GM19238 (cell line): ENCODE measurements around the gene ZIM2.

Source experiments
- DNase-seq: peaks from one replicate; pipeline ENCODE4 v3.0.0; 2011; ENCODE audit warnings: low spot score; ENCODE audit not compliant: insufficient read length

Gene ZIM2

GRCh38 chr19:56839652-56840450 is 675 bp downstream of the ZIM2 start:
- no peak for DNase-seq

GRCh38 chr19:56838909-56839651 is 1.4 kb downstream of the ZIM2 start:
- DNase-seq: no peak

GRCh38 chr19:56838024-56838908 is 2.3 kb downstream of the ZIM2 start:
- DNase-seq: no peak

- DNase-seq: no peak
Measured at GRCh38 chr19:56837492-56838023, 3.0 kb downstream of the ZIM2 start.

GRCh38 chr19:56837004-56837403 is 3.5 kb downstream of the ZIM2 start:
- DNase-seq: no peak

GRCh38 chr19:56836059-56836458 is 4.5 kb downstream of the ZIM2 start:
- DNase-seq: no peak

- no peak for DNase-seq
Measured at GRCh38 chr19:56835401-56835800, 5.1 kb downstream of the ZIM2 start.

- DNase-seq: no peak
Measured at GRCh38 chr19:56834564-56835375, 5.8 kb downstream of the ZIM2 start.

GRCh38 chr19:56832352-56832928 is 8.1 kb downstream of the ZIM2 start:
- DNase-seq: no peak

GRCh38 chr19:56831255-56831654 is 9.3 kb downstream of the ZIM2 start:
- no peak for DNase-seq

- DNase-seq: no peak
Measured at GRCh38 chr19:56829596-56829995, 10.9 kb downstream of the ZIM2 start.

- DNase-seq: no peak
Measured at GRCh38 chr19:56827708-56828107, 12.8 kb downstream of the ZIM2 start.

- DNase-seq: no peak
Measured at GRCh38 chr19:56823956-56824355, 16.6 kb downstream of the ZIM2 start.

GRCh38 chr19:56823417-56823816 is 17.1 kb downstream of the ZIM2 start:
- DNase-seq: no peak

GRCh38 chr19:56822755-56823154 is 17.8 kb downstream of the ZIM2 start:
- DNase-seq: no peak

- DNase-seq: no peak
Measured at GRCh38 chr19:56821675-56822074, 18.9 kb downstream of the ZIM2 start.

- no peak for DNase-seq
Measured at GRCh38 chr19:56821209-56821608, 19.3 kb downstream of the ZIM2 start.

- DNase-seq: no peak
Measured at GRCh38 chr19:56819166-56819565, 21.4 kb downstream of the ZIM2 start.

GRCh38 chr19:56814656-56815055 is 25.9 kb downstream of the ZIM2 start:
- DNase-seq: no peak

GRCh38 chr19:56813531-56813930 is 27.0 kb downstream of the ZIM2 start:
- DNase-seq: no peak
